HepG2 (cell line): ENCODE measurements around the gene RABL2B.
"Not testable (repeated sequence)": the region's sequence is repeated elsewhere in the genome, so short reads cannot be mapped to it uniquely, and the experiment has no call there.

ENCODE experiments used
- CBX2 ChIP-seq, 2 experiments: fragments of 200-600 bp in 1 of 2; sonication (generic); formaldehyde crosslinking in 1 of 2; IDR thresholded peaks; 2 replicates each; pipeline versions ENCODE4 v1.7.0 to v1.8.1; 2018 to 2022; ENCODE audit warnings: low read depth in 2 of 2, low read length in 1 of 2, mild to moderate bottlenecking in 1 of 2, missing genetic modification reagents in 1 of 2
- CEBPB ChIP-seq: IDR thresholded peaks from 2 replicates; pipeline ENCODE4 v1.6.1; 2011; ENCODE audit warnings: low read depth, low read length, improper control_type of control experiment, borderline replicate concordance
- E2F1 ChIP-seq: sonication (generic); formaldehyde crosslinking; IDR thresholded peaks from 2 replicates; pipeline ENCODE4 v1.5.0; 2020; ENCODE audit warnings: missing genetic modification reagents
- E2F5 ChIP-seq: sonication (generic); formaldehyde crosslinking; conservative IDR thresholded peaks from 2 replicates; pipeline ENCODE4 v1.4.0; 2020; ENCODE audit warnings: missing genetic modification reagents
- HOXA5 ChIP-seq: sonication (generic); formaldehyde crosslinking; IDR thresholded peaks from 2 replicates; pipeline ENCODE4 v1.4.0; 2020; ENCODE audit warnings: missing genetic modification reagents
- JUNB ChIP-seq: sonication (generic); formaldehyde crosslinking; IDR thresholded peaks from 2 replicates; pipeline ENCODE4 v1.8.0; 2022; ENCODE audit warnings: missing genetic modification reagents, mild to moderate bottlenecking, borderline replicate concordance
- POLR2AphosphoS5 ChIP-seq: IDR thresholded peaks from 2 replicates; pipeline ENCODE4 v1.6.1; 2012; ENCODE audit warnings: low read depth, low read length
- PRDM4 ChIP-seq: sonication (generic); formaldehyde crosslinking; IDR thresholded peaks from 2 replicates; pipeline ENCODE4 v1.9.0; 2021; ENCODE audit warnings: missing genetic modification reagents, borderline replicate concordance
- SPEN ChIP-seq: sonication (generic); formaldehyde crosslinking; IDR thresholded peaks from 2 replicates; pipeline ENCODE4 v1.5.1; 2020; ENCODE audit warnings: low read depth, mild to moderate bottlenecking, missing genetic modification reagents
- ZBTB49 ChIP-seq: sonication (generic); formaldehyde crosslinking; IDR thresholded peaks from 2 replicates; pipeline ENCODE4 v1.4.0; 2020; ENCODE audit warnings: missing genetic modification reagents, borderline replicate concordance
- ZMYM3 ChIP-seq: sonication (generic); formaldehyde crosslinking; IDR thresholded peaks from 2 replicates; pipeline ENCODE4 v1.5.1; 2020; ENCODE audit warnings: mild to moderate bottlenecking, missing genetic modification reagents
- ZNF251 ChIP-seq: sonication (generic); formaldehyde crosslinking; IDR thresholded peaks from 2 replicates; pipeline ENCODE4 v1.9.0; 2021; ENCODE audit warnings: mild to moderate bottlenecking, missing genetic modification reagents

DNA sequence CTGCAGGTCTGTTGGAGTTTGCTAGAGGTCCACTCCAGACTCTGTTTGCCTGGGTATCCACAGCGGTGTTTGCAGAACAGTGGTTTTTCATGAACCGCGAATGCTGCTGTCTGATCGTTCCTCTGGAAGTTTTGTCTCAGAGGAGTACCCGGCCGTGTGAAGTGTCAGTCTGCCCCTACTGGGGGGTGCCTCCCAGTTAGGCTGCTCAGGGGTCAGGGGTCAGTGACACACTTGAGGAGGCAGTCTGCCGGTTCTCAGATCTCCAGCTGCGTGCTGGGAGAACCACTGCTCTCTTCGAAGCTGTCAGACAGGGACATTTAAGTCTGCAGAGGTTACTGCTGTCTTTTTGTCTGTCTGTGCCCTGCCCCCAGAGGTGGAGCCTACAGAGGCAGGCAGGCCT lies 27.0 kb downstream of the RABL2B start:
- not testable (repeated sequence) for TF ChIP-seq CEBPB; SPEN (CRISPR knock-in tag); PRDM4 (CRISPR knock-in tag); POLR2AphosphoS5; E2F1 (CRISPR knock-in tag); ZBTB49 (CRISPR knock-in tag); JUNB (CRISPR knock-in tag); E2F5 (CRISPR knock-in tag); HOXA5; ZNF251 (CRISPR knock-in tag); ZMYM3; CBX2 (IDR thresholded peaks at IDR 0.05; ENCODE audit: low read depth, low read length); CBX2 (CRISPR knock-in tag; IDR thresholded peaks at IDR 0.05; ENCODE audit: low read depth)
